HEK293T (cell line): ENCODE data around the gene ZNF692.

Source experiments
- CTCF ChIA-PET: fragments of 350-600 bp; formaldehyde crosslinking; extraction: SDS; loops from one replicate; lab custom pipeline; 2021; ENCODE audit warnings: antibody characterized with exemption, inconsistent platforms; lab: Yijun Ruan, JAX
- POLR2A ChIA-PET: fragments of 350-600 bp; formaldehyde crosslinking; extraction: SDS; loops from one replicate; lab custom pipeline; 2020; ENCODE audit warnings: antibody characterized with exemption, inconsistent platforms; lab: Yijun Ruan, JAX
- DNase-seq: peaks from one replicate; pipeline ENCODE4 v3.0.0; 2012; ENCODE audit warnings: mixed read lengths; ENCODE audit errors: extremely low spot score
- BHLHE40 ChIP-seq: fragments of 450-650 bp; IDR thresholded peaks from 2 replicates; pipeline ENCODE4 v1.6.1; 2016; ENCODE audit warnings: mild to moderate bottlenecking, moderate library complexity, borderline replicate concordance
- CTBP1 ChIP-seq: fragments of 450-650 bp; IDR thresholded peaks from 2 replicates; pipeline ENCODE4 v1.6.1; 2016; ENCODE audit warnings: borderline replicate concordance
- ELF4 ChIP-seq: fragments of 450-650 bp; IDR thresholded peaks from 2 replicates; pipeline ENCODE4 v1.6.1; 2017; ENCODE audit warnings: antibody characterized with exemption
- FOXA1 ChIP-seq: fragments of 450-650 bp; IDR thresholded peaks from 2 replicates; pipeline ENCODE4 v1.6.1; 2016; ENCODE audit warnings: mild to moderate bottlenecking
- FOXK2 ChIP-seq: fragments of 450-650 bp; IDR thresholded peaks from 2 replicates; pipeline ENCODE4 v1.6.1; 2016; ENCODE audit warnings: mild to moderate bottlenecking
- FOXM1 ChIP-seq: fragments of 450-650 bp; IDR thresholded peaks from 2 replicates; pipeline ENCODE4 v1.6.1; 2017; ENCODE audit warnings: mild to moderate bottlenecking, borderline replicate concordance
- HDGF ChIP-seq: fragments of 450-650 bp; IDR thresholded peaks from 2 replicates; pipeline ENCODE4 v1.6.1; 2017; ENCODE audit warnings: antibody characterized with exemption, borderline replicate concordance
- L3MBTL2 ChIP-seq: fragments of 450-650 bp; conservative IDR thresholded peaks from 2 replicates; pipeline ENCODE4 v1.6.1; 2016; ENCODE audit warnings: mild to moderate bottlenecking
- LEF1 ChIP-seq: fragments of 450-650 bp; IDR thresholded peaks from 2 replicates; pipeline ENCODE4 v1.6.1; 2017; ENCODE audit warnings: mild to moderate bottlenecking, borderline replicate concordance
- NFRKB ChIP-seq: fragments of 450-650 bp; IDR thresholded peaks from 2 replicates; pipeline ENCODE4 v1.6.1; 2016; ENCODE audit warnings: mild to moderate bottlenecking, moderate library complexity
- SP1 ChIP-seq: fragments of 450-650 bp; IDR thresholded peaks from 2 replicates; pipeline ENCODE4 v1.6.1; 2017
- SUZ12 ChIP-seq: fragments of 450-650 bp; IDR thresholded peaks from 2 replicates; pipeline ENCODE4 v1.6.1; 2016; ENCODE audit warnings: mild to moderate bottlenecking
- TARDBP ChIP-seq: fragments of 450-650 bp; IDR thresholded peaks from 2 replicates; pipeline ENCODE4 v1.6.1; 2016
- ZNF384 ChIP-seq: fragments of 450-650 bp; IDR thresholded peaks from 2 replicates; pipeline ENCODE4 v1.6.1; 2016
- TF ChIP-seq, protein P1 (sequence below): fragments of 450-650 bp; IDR thresholded peaks from 2 replicates; pipeline ENCODE4 v1.6.1; 2016

ZNF692 gene

DNA sequence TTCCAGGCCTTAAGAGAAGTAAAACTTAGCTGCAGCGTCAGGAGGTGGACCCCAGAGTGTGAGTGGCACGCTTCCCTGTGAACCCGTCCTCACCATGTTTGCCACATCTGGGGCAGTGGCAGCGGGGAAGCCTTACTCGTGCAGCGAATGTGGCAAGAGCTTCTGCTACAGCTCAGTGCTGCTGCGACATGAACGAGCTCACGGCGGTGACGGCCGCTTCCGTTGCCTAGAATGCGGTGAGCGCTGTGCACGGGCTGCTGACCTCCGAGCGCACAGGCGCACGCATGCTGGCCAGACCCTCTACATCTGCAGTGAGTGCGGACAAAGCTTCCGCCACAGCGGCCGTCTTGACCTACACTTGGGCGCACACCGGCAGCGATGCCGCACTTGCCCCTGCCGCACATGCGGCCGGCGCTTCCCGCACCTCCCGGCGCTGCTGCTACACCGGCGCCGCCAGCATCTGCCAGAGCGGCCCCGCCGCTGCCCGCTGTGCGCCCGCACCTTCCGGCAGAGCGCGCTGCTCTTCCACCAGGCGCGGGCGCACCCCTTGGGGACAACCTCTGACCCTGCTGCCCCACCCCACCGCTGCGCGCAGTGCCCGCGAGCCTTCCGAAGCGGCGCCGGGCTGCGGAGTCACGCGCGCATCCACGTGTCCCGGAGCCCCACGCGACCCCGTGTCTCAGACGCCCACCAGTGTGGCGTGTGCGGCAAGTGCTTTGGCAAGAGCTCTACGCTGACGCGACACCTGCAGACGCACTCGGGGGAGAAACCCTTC is 11.5 kb downstream of the ZNF692 start:
- ChIA-PET CTCF (no interaction called here), POLR2A (no interaction called here)
- no peak for TF ChIP-seq BHLHE40
- no peak for TF ChIP-seq FOXA1
- TF ChIP-seq ELF4: no peak
- TF ChIP-seq FOXM1: no peak
- no peak for TF ChIP-seq SUZ12
- TF ChIP-seq, protein P1, sequence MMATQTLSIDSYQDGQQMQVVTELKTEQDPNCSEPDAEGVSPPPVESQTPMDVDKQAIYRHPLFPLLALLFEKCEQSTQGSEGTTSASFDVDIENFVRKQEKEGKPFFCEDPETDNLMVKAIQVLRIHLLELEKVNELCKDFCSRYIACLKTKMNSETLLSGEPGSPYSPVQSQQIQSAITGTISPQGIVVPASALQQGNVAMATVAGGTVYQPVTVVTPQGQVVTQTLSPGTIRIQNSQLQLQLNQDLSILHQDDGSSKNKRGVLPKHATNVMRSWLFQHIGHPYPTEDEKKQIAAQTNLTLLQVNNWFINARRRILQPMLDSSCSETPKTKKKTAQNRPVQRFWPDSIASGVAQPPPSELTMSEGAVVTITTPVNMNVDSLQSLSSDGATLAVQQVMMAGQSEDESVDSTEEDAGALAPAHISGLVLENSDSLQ: no peak
- TF ChIP-seq LEF1: no peak
- TF ChIP-seq SP1: no peak
- no peak for TF ChIP-seq TARDBP
- TF ChIP-seq CTBP1: no peak
- DNase-seq: no peak

DNA sequence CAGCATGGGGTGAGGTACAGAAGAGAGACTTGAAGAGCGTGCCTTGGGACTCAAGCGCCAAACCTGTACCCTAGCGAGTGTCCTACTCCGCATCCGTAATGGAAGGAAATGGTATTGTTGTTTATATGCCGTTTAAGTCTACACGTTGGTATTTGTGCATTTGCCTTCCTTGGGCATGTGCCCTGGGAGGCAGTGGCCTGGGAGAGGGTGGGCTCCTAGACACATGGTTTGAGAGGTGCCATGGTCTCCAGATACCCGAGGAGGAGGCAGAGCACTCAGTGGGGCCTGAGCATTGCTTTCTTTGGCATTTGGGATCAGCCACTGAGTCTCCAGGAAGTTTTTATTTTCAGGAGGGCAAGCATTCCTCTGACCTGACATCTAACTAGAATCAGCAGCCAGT is 14.4 kb downstream of the ZNF692 start:
- ChIA-PET CTCF (no interaction called here), POLR2A (no interaction called here)
- no peak for DNase-seq
- TF ChIP-seq FOXK2 (no peak), BHLHE40 (no peak), FOXM1 (no peak), L3MBTL2 (no peak), CTBP1 (no peak), TARDBP (no peak), ELF4 (no peak), ZNF384 (no peak), SUZ12 (no peak), LEF1 (no peak), HDGF (no peak)
- TF ChIP-seq, protein P1: no peak

DNA sequence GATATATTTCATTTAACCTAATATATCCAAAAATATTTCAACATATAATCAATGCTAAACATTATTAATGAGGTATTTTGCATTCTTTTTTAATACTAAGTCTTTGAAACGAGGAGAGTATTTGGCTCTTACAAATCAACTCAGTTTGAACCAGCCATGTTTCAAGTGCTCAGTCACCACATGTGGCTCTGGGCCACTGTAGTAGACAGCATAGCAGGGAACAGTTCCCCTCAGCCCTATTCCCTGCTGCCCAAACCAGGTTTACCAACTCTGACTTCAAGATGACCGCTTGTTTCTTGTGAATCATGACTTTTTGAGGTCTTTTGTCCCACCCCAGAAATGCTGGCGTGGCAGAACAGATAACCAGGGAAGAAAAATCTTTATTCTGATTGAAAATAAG is 15.2 kb downstream of the ZNF692 start:
- DNase-seq: no peak
- no peak for TF ChIP-seq FOXM1
- ChIA-PET POLR2A (no interaction called here), CTCF (no interaction called here)

DNA sequence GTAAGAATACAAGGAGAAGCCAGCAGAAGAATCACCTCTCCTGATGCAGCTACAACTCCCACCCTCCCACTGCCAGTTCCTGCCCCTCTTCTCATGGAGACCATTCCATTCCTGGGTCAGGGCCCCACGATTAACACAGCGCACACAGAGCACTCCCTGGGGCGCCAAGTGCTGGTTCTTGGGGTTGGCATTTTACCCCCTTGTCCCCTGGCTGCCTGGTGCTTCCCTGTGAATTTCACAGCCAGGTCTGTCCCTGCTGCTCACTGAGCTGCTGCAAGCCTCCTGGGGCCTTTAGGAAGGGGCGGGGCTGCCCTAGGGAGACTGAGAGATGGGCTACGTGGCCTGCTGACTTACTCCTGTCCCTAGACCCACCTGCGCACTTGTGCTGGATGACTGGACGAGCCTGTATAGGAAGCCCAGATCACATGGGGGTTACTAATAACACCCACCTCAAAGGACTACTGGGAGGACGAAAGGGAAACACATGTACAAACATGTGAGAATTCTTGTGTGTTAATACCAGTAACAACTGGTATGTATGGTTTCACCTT is 16.0 kb downstream of the ZNF692 start:
- ChIA-PET CTCF (no interaction called here), POLR2A (no interaction called here)
- no peak for TF ChIP-seq ZNF384
- no peak for TF ChIP-seq SUZ12
- TF ChIP-seq FOXM1: no peak
- no peak for DNase-seq

DNA sequence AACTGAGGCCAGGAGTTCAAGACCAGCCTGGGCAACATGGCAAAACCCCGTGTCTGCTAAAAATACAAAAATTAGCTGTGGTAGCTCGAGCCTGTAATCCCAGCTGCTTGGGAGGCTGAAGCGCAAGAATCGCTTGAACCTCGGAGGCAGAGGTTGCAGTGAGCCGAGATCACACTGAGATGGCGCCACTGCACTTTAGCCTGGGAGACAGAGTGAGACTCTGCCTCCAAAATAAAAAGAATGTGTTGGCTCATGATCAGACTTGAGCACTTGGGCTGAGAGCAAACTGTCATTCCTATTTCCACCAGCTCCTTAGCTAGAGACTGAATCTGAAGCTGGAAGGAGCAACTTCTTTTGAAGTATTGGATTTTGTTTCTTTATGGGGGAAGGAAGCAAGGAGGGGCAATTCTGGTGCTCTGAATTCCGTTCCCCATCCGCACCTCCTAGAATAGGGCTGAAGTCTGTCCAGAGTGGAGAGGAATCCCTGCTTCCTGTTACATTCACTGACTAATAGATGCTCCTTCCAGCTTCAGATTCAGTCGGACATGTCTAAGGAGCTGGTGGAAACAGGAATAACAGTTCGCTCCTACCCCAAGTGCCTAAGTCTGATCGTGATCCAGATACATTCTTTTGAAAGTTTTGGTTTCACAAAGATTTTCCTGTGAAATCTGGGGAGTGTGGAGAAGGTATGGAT is 17.0 kb downstream of the ZNF692 start:
- ChIA-PET POLR2A (no interaction called here), CTCF (interaction anchor here (0.6 kb wide), 1 partner anchor 17 kb away, joined by 3 read pairs; the partner anchor contains the start of gene ZNF692)
- no peak for DNase-seq
- TF ChIP-seq FOXK2 (no peak), BHLHE40 (no peak), NFRKB (no peak), HDGF (no peak), FOXM1 (no peak), SUZ12 (no peak), L3MBTL2 (no peak), FOXA1 (no peak), SP1 (no peak), LEF1 (no peak), CTBP1 (no peak)
- TF ChIP-seq, protein P1: no peak

DNA sequence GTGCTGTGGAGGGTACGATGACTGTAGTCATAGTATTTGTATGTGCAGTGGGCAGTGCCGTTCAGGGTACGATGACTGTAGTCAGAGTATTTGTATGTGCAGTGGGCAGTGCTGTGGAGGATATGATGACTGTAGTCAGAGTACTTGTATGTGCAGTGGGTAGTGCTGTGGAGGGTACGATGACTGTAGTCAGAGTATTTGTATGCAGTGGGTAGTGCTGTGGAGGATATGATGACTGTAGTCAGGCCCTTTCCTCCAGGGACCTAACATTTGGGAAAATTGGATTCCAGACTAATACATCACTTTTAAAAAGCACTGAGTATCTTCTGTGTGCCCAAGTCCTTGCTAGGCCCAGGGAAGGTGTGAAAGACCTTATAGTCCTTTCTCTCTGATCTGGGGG is 17.9 kb downstream of the ZNF692 start:
- CTCF ChIA-PET: interaction anchor here (0.6 kb wide), 1 partner anchor 18 kb away, joined by 3 read pairs; the partner anchor contains the start of gene ZNF692
- TF ChIP-seq FOXA1: no peak
- no peak for TF ChIP-seq FOXM1
- no peak for TF ChIP-seq BHLHE40
- TF ChIP-seq SUZ12: no peak
- no peak for TF ChIP-seq NFRKB
- DNase-seq: no peak
- POLR2A ChIA-PET: no interaction called here

DNA sequence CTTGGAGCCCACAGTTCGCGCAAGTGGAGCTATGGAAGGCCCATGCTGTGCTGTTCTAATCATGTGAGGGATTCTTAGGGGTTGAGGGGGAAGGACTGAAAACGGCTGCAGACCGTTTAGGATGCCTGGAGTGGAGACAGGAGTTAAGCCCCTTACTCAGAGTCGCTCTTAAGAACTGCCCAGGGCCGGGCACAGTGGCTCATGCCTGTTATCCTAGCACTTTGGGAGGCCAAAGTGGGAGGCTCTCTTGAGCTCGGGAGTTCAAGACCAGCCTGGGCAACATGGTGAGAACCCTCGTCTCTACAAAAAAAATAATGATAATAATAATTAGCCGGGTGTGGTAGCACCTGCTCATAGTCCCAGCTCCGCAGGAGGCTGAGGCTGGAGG is 19.7 kb downstream of the ZNF692 start:
- ChIA-PET POLR2A (interaction anchor here (1.3 to 3.1 kb wide), 2 partner anchors 19 to 20 kb away, joined by 4 to 24 read pairs; partner anchors contain the start of gene ZNF692), CTCF (no interaction called here)
- TF ChIP-seq HDGF (no peak), LEF1 (no peak), FOXA1 (no peak), ELF4 (no peak)
- DNase-seq: no peak
